ENCODE measurements around the gene RARRES2.
A peak's percentile ranks its signal among the peaks of the same experiment; 100 is the strongest.
"Not testable (repeated sequence)": the region's sequence is repeated elsewhere in the genome, so short reads cannot be mapped to it uniquely, and the experiment has no call there.

RARRES2 gene

GRCh38 chr7:150316987-150317386 lies 24.4 kb downstream of the RARRES2 start:
- DNase-seq (ENCODE audit: low read depth): not testable (repeated sequence)

- DNase-seq (ENCODE audit: low read depth): no peak
Measured at GRCh38 chr7:150314639-150315239, 26.7 kb downstream of the RARRES2 start.

- no peak for DNase-seq (ENCODE audit: low read depth)
Measured at GRCh38 chr7:150313870-150314269, 27.6 kb downstream of the RARRES2 start.

- DNase-seq (ENCODE audit: low read depth): no peak
Measured at GRCh38 chr7:150313367-150313809, 28.0 kb downstream of the RARRES2 start.

GRCh38 chr7:150312649-150313366 lies 28.6 kb downstream of the RARRES2 start:
- peak; percentile 15 for DNase-seq (ENCODE audit: low read depth)

GRCh38 chr7:150311711-150312110 lies 29.7 kb downstream of the RARRES2 start:
- DNase-seq (ENCODE audit: low read depth): no peak

GRCh38 chr7:150311146-150311545 lies 30.3 kb downstream of the RARRES2 start:
- no peak for DNase-seq (ENCODE audit: low read depth)

GRCh38 chr7:150308575-150308974 lies 32.9 kb downstream of the RARRES2 start:
- no peak for DNase-seq (ENCODE audit: low read depth)

- DNase-seq (ENCODE audit: low read depth): no peak
Measured at GRCh38 chr7:150307904-150308303, 33.5 kb downstream of the RARRES2 start.

GRCh38 chr7:150307129-150307528 lies 34.3 kb downstream of the RARRES2 start:
- no peak for DNase-seq (ENCODE audit: low read depth)

GRCh38 chr7:150306377-150306776 lies 35.1 kb downstream of the RARRES2 start:
- not testable (repeated sequence) for DNase-seq (ENCODE audit: low read depth)

- not testable (repeated sequence) for DNase-seq (ENCODE audit: low read depth)
Measured at GRCh38 chr7:150305903-150306284, 35.5 kb downstream of the RARRES2 start.

GRCh38 chr7:150305259-150305902 lies 36.0 kb downstream of the RARRES2 start:
- not testable (repeated sequence) for DNase-seq (ENCODE audit: low read depth)

- DNase-seq (ENCODE audit: low read depth): not testable (repeated sequence)
Measured at GRCh38 chr7:150304499-150305258, 36.8 kb downstream of the RARRES2 start.

- not testable (repeated sequence) for DNase-seq (ENCODE audit: low read depth)
Measured at GRCh38 chr7:150302908-150303310, 38.5 kb downstream of the RARRES2 start.

GRCh38 chr7:150297978-150298377 lies 43.5 kb downstream of the RARRES2 start:
- not testable (repeated sequence) for DNase-seq (ENCODE audit: low read depth)

- DNase-seq (ENCODE audit: low read depth): not testable (repeated sequence)
Measured at GRCh38 chr7:150296802-150297201, 44.6 kb downstream of the RARRES2 start.

GRCh38 chr7:150295614-150296013 lies 45.8 kb downstream of the RARRES2 start:
- DNase-seq (ENCODE audit: low read depth): not testable (repeated sequence)

GRCh38 chr7:150295027-150295426 lies 46.4 kb downstream of the RARRES2 start:
- DNase-seq (ENCODE audit: low read depth): not testable (repeated sequence)

- DNase-seq (ENCODE audit: low read depth): not testable (repeated sequence)
Measured at GRCh38 chr7:150290317-150290716, 51.1 kb downstream of the RARRES2 start.

GRCh38 chr7:150288816-150289215 lies 52.6 kb downstream of the RARRES2 start:
- DNase-seq (ENCODE audit: low read depth): not testable (repeated sequence)

Measured in HS-27A (cell line).